HG03558 (cell line): Measurements from ENCODE around the gene SOHLH1.

ENCODE experiments used
- ATAC-seq: cut with Tn5 transposase; IDR thresholded peaks from one replicate; pipeline ENCODE4 v1.9.1; 2021; ENCODE audit warnings: moderate number of reproducible peaks; ENCODE audit not compliant: unreplicated experiment; ENCODE audit errors: extremely low read depth

The SOHLH1 gene

GRCh38 chr9:135707252-135708138 is 8.2 kb upstream of the SOHLH1 start:
- no peak for ATAC-seq

- no peak for ATAC-seq
Measured at GRCh38 chr9:135706288-135706687, 7.0 kb upstream of the SOHLH1 start.

GRCh38 chr9:135705376-135705775 is 6.1 kb upstream of the SOHLH1 start:
- ATAC-seq = no peak

- ATAC-seq = no peak
Measured at GRCh38 chr9:135704483-135704882, 5.2 kb upstream of the SOHLH1 start.

GRCh38 chr9:135703726-135704125 is 4.4 kb upstream of the SOHLH1 start:
- ATAC-seq = no peak

- no peak for ATAC-seq
Measured at GRCh38 chr9:135701959-135702721, 2.9 kb upstream of the SOHLH1 start, which contains the start of gene KCNT1. TSS of gene KCNT1 (plus strand) at chr9:135702185. CDS start at chr9:135702259, 74 bp downstream.

- no peak for ATAC-seq
Measured at GRCh38 chr9:135701067-135701958, 2.0 kb upstream of the SOHLH1 start.

GRCh38 chr9:135700525-135700924 is 1.2 kb upstream of the SOHLH1 start:
- no peak for ATAC-seq

- ATAC-seq = no peak
Measured at GRCh38 chr9:135698767-135699166, 514 bp downstream of the SOHLH1 start.

GRCh38 chr9:135698236-135698635 is 1.0 kb downstream of the SOHLH1 start:
- no peak for ATAC-seq

GRCh38 chr9:135697226-135697625 is 2.1 kb downstream of the SOHLH1 start:
- no peak for ATAC-seq

- ATAC-seq = no peak
Measured at GRCh38 chr9:135696446-135696845, 2.8 kb downstream of the SOHLH1 start.

- no peak for ATAC-seq
Measured at GRCh38 chr9:135695642-135696041, 3.6 kb downstream of the SOHLH1 start.

GRCh38 chr9:135695036-135695435 is 4.2 kb downstream of the SOHLH1 start:
- no peak for ATAC-seq

GRCh38 chr9:135694414-135694813 is 4.9 kb downstream of the SOHLH1 start:
- ATAC-seq = no peak

GRCh38 chr9:135693771-135694170 is 5.5 kb downstream of the SOHLH1 start:
- ATAC-seq = no peak

GRCh38 chr9:135693265-135693664 is 6.0 kb downstream of the SOHLH1 start:
- no peak for ATAC-seq

- ATAC-seq = no peak
Measured at GRCh38 chr9:135692410-135692809, 6.9 kb downstream of the SOHLH1 start.

- no peak for ATAC-seq
Measured at GRCh38 chr9:135690836-135691570, 8.3 kb downstream of the SOHLH1 start.

GRCh38 chr9:135689011-135689410 is 10.3 kb downstream of the SOHLH1 start:
- no peak for ATAC-seq
